Stomach smooth muscle (tissue), 2 donors: ENCODE measurements around the gene RPAP3.

ENCODE experiments used
- H3K27ac ChIP-seq: one replicate; pipeline ENCODE4 v1.7.0; 2013; ENCODE audit warnings: mild to moderate bottlenecking, low read length, inconsistent platforms
- H3K27me3 ChIP-seq, 2 donors: one replicate each; pipeline ENCODE4 v1.7.0; 2013; ENCODE audit warnings: low read length in 2 of 2; ENCODE audit not compliant: insufficient read depth in 2 of 2, control insufficient read depth in 1 of 2
- H3K36me3 ChIP-seq, 2 donors: one replicate each; pipeline ENCODE4 v1.7.0; 2013; ENCODE audit warnings: low read length in 2 of 2; ENCODE audit not compliant: control insufficient read depth in 2 of 2, insufficient read depth in 2 of 2
- H3K4me1 ChIP-seq: one replicate; pipeline ENCODE4 v1.7.0; 2013; ENCODE audit warnings: low read length; ENCODE audit not compliant: control insufficient read depth, insufficient read depth
- H3K4me3 ChIP-seq, 2 donors: one replicate each; pipeline ENCODE4 v1.7.0; 2013; ENCODE audit warnings: low read length in 2 of 2
- H3K9ac ChIP-seq, 2 donors: one replicate each; pipeline ENCODE4 v1.7.0; 2013; ENCODE audit warnings: low read length in 2 of 2, mild to moderate bottlenecking in 1 of 2
- H3K9me3 ChIP-seq, 2 donors: one replicate each; pipeline ENCODE4 v1.7.0; 2013; ENCODE audit warnings: low read length in 2 of 2; ENCODE audit not compliant: control insufficient read depth in 2 of 2
- donor health status: healthy.
- donor health status: Pancreatic carcinoma.

Gene RPAP3

DNA sequence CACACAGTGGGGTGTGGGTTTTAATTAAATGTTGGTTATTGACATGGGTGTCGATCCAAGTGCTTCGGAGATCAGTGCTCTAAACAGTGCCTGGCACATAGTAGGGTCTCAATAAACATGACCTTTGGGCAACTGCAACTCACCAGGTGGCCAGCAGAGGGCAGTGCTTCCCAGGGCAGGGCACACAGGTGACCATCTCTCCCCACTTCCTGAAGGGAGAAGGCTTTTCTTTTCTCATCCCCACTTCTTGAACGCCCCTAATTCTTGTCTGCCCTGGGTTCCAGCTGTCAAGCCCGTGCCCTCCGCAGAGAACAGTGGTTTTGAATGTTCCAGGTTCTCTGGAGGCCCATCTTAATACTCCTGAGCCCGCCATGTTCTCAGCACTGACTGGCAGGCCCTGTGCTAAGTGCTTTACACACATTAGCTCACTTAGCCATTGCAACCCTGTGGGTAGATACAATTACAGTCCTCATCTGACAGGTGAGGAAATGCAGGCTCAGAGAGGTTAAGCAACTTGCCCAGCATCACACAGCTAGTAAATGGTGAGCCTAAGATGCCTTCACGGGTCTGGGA, 36.5 kb upstream of the RPAP3 start:
- H3K27ac ChIP-seq = no peak overlapping the region
- H3K4me3 ChIP-seq = no peak overlapping the region
- peaks cover 25% of the 10 kb centered on the region for H3K4me1 ChIP-seq
- no peak overlapping the region for H3K9ac ChIP-seq
- no peaks in the 10 kb centered on the region for H3K36me3 ChIP-seq
- no peaks in the 10 kb centered on the region for H3K9me3 ChIP-seq
- H3K27me3 ChIP-seq = no peaks in the 10 kb centered on the region

DNA sequence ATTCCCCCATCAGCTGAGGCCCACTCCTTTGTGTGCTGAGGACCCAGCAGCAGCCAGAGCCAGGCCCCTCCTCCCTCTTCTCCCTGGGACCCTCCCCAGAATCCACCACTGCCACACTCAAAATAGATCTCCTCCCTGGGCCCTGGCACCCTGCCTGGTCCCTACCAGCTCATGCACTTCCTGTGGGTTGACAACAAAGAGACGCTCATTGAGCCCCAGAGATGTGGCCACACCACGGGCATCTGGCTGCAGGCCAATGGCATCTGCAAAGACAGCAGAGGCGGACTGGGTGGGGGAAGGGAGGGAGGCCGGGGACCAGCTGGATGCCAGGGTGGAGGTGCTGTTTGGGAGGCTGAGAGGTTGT, 35.5 kb upstream of the RPAP3 start:
- Histone ChIP-seq H3K27ac (no peak overlapping the region), H3K9ac (no peak overlapping the region), H3K9me3 (no peaks in the 10 kb centered on the region), H3K36me3 (no peaks in the 10 kb centered on the region), H3K27me3 (no peaks in the 10 kb centered on the region), H3K4me3 (no peak overlapping the region), H3K4me1 (peaks cover 35% of the 10 kb centered on the region)

DNA sequence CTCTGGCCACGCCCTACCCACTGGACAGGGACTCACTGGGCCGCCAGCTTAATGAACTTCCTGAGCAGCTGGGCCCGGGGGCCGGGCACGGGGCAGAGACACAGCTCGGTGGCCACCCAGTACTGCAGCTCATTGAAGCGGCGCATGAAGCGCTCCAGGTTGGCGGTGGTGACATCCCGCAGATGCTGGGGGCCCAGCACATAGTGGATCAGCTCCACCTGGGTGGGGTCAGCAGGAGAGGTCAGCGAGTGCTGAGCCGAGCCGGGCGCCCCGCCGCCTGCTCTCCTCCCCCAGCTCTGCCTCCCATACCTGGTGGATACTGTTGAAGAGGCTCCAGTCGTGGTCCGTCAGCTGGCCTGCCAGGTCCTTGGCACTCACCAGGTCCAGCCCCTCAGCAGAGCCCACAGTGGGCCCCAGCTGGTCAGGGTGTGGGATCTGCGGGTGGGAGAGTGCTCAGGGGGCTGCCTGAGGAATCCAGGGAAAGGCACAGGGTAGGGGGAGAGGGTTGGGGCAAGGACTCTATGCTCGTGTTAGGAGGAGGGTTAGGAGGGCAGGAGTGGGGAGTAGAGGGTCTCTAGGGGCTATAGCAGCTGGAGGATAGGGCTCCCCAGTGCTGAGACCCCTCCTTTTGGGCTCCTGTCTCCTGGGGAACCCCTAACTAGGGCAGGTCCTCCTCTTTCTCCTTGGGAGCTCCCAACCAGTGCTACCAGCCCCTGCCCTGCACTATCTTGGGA, 34.9 kb upstream of the RPAP3 start:
- H3K27ac ChIP-seq = no peak overlapping the region
- H3K9ac ChIP-seq = no peak overlapping the region
- peaks cover 41% of the 10 kb centered on the region for H3K4me1 ChIP-seq
- H3K4me3 ChIP-seq = no peak overlapping the region
- H3K36me3 ChIP-seq = no peaks in the 10 kb centered on the region
- H3K27me3 ChIP-seq = no peaks in the 10 kb centered on the region
- no peaks in the 10 kb centered on the region for H3K9me3 ChIP-seq

DNA sequence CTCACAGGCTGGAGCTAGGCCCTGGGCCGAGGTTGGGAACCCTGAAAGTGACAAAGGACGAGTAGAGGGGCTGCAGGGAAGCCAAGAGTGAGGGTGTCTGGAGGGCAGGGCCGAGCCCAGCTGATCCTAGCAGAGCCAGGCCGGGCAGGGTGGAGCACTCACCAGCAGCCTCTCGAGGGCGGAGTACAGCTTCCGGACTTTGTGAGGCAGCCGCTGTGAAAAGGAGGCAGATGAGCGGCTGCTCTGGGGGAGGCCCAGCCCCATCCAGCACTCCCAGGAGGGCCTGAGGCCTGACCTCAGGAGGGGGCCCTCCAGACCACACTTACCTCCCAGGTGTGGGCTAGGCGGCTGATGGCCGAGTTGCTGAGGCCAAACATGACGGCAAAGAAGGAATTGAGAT, 34.1 kb upstream of the RPAP3 start:
- Histone ChIP-seq H3K9me3 (no peaks in the 10 kb centered on the region), H3K36me3 (no peaks in the 10 kb centered on the region), H3K27ac (no peak overlapping the region), H3K9ac (no peak overlapping the region), H3K4me1 (peaks cover 49% of the 10 kb centered on the region), H3K27me3 (no peaks in the 10 kb centered on the region), H3K4me3 (no peak overlapping the region)

DNA sequence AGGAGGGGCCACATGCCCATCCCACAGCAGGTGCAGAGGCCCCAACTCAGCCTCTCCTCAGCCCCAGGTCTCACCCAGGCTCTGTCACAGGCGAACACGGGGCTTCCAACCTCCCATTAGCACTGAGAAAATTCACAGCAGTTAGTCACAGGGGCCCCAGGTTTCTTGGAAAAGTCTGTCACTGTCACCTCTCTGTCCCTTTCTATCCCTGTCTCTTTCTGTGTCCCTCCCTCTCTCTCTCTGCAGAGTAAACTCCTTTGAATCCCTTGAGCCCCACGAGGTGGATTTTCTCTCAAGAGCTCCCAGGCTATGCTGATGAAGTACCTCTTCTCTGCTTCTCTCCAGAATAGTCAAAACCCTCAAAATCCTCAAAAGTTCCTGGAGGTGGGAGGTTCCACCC, 33.5 kb upstream of the RPAP3 start:
- Histone ChIP-seq H3K9ac (no peak overlapping the region), H3K4me1 (peaks cover 56% of the 10 kb centered on the region), H3K9me3 (no peaks in the 10 kb centered on the region), H3K27me3 (no peaks in the 10 kb centered on the region), H3K27ac (no peak overlapping the region), H3K36me3 (no peaks in the 10 kb centered on the region), H3K4me3 (no peak overlapping the region)

DNA sequence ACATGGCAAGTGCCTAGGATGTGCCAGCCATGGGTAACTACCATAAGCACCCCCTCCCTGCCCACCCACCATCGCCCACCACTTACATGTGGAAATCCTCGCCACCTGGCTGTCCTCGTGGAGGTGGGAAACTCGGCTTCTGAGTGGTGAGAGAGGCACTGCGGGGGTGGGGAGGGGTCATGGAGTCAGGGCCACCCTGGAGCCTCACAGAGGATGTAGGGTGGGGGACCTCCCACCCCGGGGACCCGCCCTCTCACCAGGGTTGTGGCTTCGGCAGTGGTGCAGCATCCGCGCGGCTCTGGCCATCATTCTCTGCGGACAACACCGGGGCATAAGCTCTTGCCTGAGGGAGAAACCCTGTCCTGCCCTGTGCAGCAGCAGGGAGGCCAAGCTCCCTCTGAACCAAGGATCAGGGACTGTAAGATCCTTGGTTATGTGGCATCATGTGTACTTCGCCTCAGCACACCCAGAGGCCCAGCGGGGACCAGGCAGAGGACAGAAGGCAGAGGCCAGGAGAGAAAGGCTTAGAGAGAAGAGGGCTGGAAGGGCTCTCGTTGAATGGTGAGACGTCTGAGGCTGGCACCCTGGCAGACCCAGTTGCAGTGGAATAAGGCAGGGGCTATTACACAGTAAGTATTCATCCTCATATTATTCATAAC, 32.2 kb upstream of the RPAP3 start:
- Histone ChIP-seq H3K4me1 (peaks cover 56% of the 10 kb centered on the region), H3K9me3 (no peaks in the 10 kb centered on the region), H3K4me3 (no peak overlapping the region), H3K9ac (no peak overlapping the region), H3K27me3 (no peaks in the 10 kb centered on the region), H3K36me3 (no peaks in the 10 kb centered on the region), H3K27ac (peak overlapping the region; percentile 80)

DNA sequence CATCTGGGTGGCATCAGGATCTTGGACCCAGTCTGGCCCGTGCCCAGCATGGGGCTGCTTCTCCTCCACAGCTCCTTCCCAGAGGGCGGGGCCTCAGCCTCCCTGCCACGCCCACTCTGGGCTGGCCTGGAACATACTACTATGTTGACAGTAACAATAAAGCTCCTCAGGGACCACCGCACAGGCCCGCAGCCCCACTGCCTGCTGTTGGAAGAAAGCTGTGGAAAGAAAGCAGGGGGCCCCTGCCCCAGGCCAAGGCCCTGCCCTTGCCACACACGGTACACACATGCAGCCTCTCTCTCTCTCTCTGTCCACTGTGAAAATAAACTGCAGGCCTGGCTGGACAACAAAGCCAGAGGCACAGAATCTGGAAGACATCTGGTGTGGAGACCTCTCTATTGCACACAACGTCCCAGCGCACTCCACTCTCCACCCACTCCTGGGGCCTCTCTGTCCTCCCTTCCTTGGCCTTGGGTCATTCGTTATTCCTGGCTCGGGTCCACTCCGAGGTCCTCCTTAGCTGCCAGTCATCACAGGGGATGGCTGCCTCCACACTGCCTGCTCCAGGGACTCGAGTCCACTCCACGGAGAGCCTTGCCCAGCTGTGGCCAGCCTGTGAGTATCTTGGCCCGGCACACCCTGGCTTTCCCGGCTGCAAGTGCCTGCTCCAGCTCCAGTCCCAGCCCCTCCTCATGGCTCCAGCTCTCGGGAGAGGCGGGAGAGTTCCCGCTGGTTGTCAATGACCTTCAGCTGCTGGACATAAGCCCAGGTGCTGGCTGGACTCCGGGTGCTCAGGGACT, 31.2 kb upstream of the RPAP3 start:
- Histone ChIP-seq H3K27ac (peak overlapping the region; percentile 80), H3K36me3 (no peaks in the 10 kb centered on the region), H3K4me3 (peak overlapping the region; percentile 27 to 54), H3K27me3 (no peaks in the 10 kb centered on the region), H3K9me3 (no peaks in the 10 kb centered on the region), H3K9ac (peak overlapping the region; percentile 4 to 47), H3K4me1 (peaks cover 56% of the 10 kb centered on the region)

DNA sequence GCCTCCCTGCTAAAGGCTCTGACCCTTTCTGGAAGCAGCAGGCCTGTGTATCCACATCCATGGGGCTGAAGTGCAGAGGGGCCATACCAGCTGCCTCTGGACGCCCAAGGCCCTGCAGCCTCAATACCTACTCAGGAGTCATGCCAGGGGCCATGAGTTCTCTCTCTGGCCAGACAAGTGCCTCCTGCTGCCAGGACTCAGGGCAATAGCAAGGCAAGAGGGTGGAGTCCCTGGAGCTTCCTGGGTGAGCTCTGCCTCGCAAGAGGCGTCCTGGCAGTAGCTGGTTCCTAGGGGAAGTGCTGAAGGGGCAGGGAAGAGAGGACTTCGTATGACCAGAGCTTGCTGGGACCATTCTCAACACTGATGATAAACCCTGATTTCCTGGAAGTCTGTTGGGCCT, 30.4 kb upstream of the RPAP3 start:
- Histone ChIP-seq H3K4me1 (peaks cover 51% of the 10 kb centered on the region), H3K27me3 (no peaks in the 10 kb centered on the region), H3K36me3 (no peaks in the 10 kb centered on the region), H3K27ac (peak overlapping the region; percentile 80), H3K9ac (peak overlapping the region in 1 of 2 donors; percentile 21), H3K9me3 (no peaks in the 10 kb centered on the region), H3K4me3 (peak overlapping the region; percentile 27 to 54)

DNA sequence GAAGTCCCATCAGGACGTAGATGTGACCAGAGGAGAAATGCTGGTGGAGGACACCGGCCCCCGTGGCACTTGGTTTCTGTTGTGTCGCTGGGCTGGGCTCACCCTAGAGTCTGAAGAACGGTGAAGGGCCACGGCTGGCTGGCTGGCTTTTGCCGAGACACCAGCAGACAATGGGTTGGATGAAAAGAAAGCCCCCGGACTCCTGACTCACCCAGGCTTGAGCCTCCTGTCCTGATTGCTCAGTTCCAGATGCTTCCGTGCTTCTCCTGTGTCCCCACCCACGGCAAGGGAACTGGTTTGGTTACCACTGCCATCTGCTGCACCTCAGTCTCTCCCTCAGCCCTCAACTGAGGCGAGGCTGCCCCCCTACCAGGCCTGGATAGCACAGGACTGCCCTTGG, 29.8 kb upstream of the RPAP3 start:
- H3K27ac ChIP-seq = peak overlapping the region; percentile 80
- no peak overlapping the region for H3K9ac ChIP-seq
- peaks cover 47% of the 10 kb centered on the region for H3K4me1 ChIP-seq
- H3K9me3 ChIP-seq = no peaks in the 10 kb centered on the region
- no peak overlapping the region for H3K4me3 ChIP-seq
- H3K36me3 ChIP-seq = no peaks in the 10 kb centered on the region
- H3K27me3 ChIP-seq = no peaks in the 10 kb centered on the region

DNA sequence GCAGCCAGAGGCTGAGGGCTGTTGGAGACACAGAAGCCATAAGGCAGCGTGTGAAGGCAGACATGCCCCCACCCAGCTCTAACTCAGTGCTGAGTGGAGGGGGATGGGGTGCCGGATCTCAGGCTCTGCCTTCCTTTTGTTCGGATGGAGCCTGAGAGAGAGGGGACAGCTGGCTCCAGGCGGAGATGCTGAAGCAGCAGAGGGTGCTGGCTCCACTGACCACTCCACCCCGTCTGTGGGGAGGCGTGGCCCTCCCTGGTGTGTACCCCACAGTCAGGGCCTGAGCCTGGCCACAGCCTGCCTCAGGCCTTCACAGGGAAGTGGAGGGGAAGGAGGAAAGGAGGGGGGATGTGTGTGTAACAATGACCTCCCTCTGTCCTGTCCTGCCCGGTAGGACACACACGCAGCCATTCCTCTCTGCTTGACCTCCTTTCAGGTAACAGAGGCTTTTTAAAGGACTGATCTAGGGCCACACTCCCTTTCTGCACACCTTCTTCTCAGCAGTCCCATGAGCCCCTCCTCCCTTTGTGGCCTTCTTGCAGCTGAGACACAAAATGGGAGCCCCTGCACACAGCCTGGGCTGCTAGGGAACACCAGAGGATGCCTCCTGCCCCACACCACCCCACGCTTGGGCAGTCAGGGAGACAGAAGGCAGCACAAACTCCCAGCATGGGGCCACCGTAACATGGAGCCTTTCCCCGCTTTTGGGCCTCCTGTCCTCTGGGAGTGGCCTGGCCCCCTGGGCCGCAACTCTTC, 29.1 kb upstream of the RPAP3 start:
- peaks cover 44% of the 10 kb centered on the region for H3K4me1 ChIP-seq
- H3K27me3 ChIP-seq = no peaks in the 10 kb centered on the region
- H3K4me3 ChIP-seq = no peak overlapping the region
- H3K27ac ChIP-seq = peak overlapping the region; percentile 80
- H3K9ac ChIP-seq = peak overlapping the region in 1 of 2 donors; percentile 51
- no peaks in the 10 kb centered on the region for H3K36me3 ChIP-seq
- no peaks in the 10 kb centered on the region for H3K9me3 ChIP-seq
